Stimulated activated naive CD8-positive, alpha-beta T cell treated with anti-CD3 and anti-CD28 coated beads, Interleukin-15, Interleukin-2, amounts not matched to agents 100 ng/mL and 50 ng/mL, for 24 hours (primary cell): ENCODE measurements around the gene TRIL.

ENCODE experiments used
- H3K27ac Mint-ChIP-seq: one replicate; pipeline ENCODE4 v1.8.0; 2021; ENCODE audit warnings: mild to moderate bottlenecking, mixed read lengths
- H3K27me3 Mint-ChIP-seq: one replicate; pipeline ENCODE4 v1.8.0; 2021; ENCODE audit warnings: mixed read lengths
- H3K36me3 Mint-ChIP-seq: one replicate; pipeline ENCODE4 v1.8.0; 2021; ENCODE audit warnings: low read depth, mixed read lengths
- H3K4me1 Mint-ChIP-seq: one replicate; pipeline ENCODE4 v1.8.0; 2021; ENCODE audit warnings: low read depth, mixed read lengths
- H3K4me3 Mint-ChIP-seq: one replicate; pipeline ENCODE4 v1.8.0; 2021; ENCODE audit warnings: mild to moderate bottlenecking, mixed read lengths
- H3K9me3 Mint-ChIP-seq: one replicate; pipeline ENCODE4 v1.8.0; 2021; ENCODE audit warnings: mixed read lengths

Gene TRIL

GRCh38 chr7:28958235-28958979 is at the start of gene TRIL:
Gene TRIL (minus strand): TSS chr7:28958330. CDS start chr7:28958046, 284 bp downstream.
- H3K27ac Mint-ChIP-seq = no peak within 1 kb of the TSS
- H3K27me3 Mint-ChIP-seq = peaks cover 63% of the 10 kb centered on the region
- H3K9me3 Mint-ChIP-seq = no peaks in the 10 kb centered on the region
- H3K4me1 Mint-ChIP-seq = peaks cover 8% of the 10 kb centered on the region
- H3K4me3 Mint-ChIP-seq = no peak within 1 kb of the TSS
- no peaks in the 10 kb centered on the region for H3K36me3 Mint-ChIP-seq

GRCh38 chr7:29007127-29007526 is 49.0 kb upstream of the TRIL start:
- Mint-ChIP-seq H3K27me3 (peaks cover 12% of the 10 kb centered on the region), H3K4me3 (no peak overlapping the region), H3K4me1 (no peaks in the 10 kb centered on the region), H3K27ac (no peak overlapping the region), H3K36me3 (no peaks in the 10 kb centered on the region), H3K9me3 (no peaks in the 10 kb centered on the region)

DNA sequence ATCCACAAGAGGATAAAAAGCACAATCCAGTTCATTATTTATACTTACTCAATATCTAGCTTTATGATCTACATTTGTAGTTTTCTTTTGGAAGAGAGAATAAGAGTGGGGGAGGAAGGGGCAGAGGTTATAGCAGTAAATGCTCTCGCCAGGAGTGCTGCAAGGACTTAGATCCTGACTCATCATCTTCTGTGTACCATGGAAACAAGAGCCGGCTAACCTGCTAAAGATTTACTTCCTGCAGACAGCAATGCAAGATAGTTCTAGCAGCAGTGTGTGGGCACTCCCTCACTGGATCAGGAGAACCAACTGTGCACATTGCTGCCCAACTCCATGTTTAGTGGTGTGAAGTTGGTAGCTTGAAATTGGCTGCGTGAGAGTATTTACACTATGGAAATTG is 47.7 kb upstream of the TRIL start:
- Mint-ChIP-seq H3K4me1 (no peaks in the 10 kb centered on the region), H3K36me3 (no peaks in the 10 kb centered on the region), H3K27ac (no peak overlapping the region), H3K27me3 (peaks cover 12% of the 10 kb centered on the region), H3K4me3 (no peak overlapping the region), H3K9me3 (no peaks in the 10 kb centered on the region)

DNA sequence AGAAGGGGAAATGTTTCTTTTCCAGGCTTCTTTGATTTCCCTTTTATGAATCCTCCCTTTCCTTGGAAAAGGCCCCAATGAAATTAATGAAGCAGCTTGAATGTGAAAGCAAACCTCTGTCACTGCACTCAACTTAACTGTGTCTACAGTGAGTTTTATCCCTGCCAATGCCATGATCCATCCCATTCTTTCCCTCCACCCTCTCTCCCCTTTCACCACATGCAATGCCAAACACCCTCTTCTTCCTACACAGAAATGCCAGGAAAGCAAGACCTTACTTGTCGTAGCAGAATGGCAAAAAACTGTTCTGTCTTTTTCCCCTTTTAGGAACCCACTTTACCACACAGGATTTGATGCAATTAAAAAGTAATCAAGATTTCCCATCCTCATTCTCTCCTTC is 47.3 kb upstream of the TRIL start:
- Mint-ChIP-seq H3K4me1 (no peaks in the 10 kb centered on the region), H3K4me3 (no peak overlapping the region), H3K9me3 (no peaks in the 10 kb centered on the region), H3K27ac (no peak overlapping the region), H3K36me3 (no peaks in the 10 kb centered on the region), H3K27me3 (peaks cover 12% of the 10 kb centered on the region)

DNA sequence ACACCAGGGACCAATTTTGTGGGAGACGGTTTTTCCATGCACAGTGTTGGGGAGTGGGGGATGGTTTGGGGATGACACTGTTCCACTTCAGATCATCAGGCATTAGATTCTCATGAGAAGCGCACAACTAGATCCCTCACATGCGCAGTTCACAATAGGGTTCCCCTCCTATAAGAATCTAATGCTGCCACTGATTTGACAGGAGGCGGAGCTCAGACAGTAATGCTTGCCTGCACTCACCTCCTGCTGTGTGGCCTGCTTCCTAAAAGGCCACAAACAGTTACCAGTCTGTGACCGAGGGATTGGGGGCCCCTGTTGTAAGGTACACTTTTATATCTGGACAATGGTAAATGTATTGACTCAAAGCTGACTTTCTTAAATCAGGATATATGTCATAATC is 45.6 kb upstream of the TRIL start:
- Mint-ChIP-seq H3K4me1 (no peaks in the 10 kb centered on the region), H3K27me3 (peaks cover 17% of the 10 kb centered on the region), H3K9me3 (no peaks in the 10 kb centered on the region), H3K27ac (no peak overlapping the region), H3K36me3 (no peaks in the 10 kb centered on the region), H3K4me3 (no peak overlapping the region)

DNA sequence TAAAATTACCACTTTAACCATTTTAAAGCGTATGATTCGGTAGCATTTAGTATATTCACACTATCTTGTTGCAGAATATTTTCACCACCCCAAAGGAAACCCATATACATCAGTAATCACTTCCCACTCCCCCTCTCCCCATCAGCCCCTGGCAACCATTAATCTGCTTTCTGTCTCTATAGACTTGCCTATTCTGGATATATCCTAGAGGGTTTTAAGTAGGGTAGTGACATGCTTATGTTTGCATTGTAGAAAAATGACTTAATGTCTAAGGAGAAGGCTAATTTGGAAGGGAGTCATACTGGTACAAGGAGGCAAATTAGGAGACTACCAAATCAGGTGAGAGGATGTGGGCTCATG is 42.6 kb upstream of the TRIL start:
- H3K4me3 Mint-ChIP-seq = no peak overlapping the region
- H3K9me3 Mint-ChIP-seq = no peaks in the 10 kb centered on the region
- no peaks in the 10 kb centered on the region for H3K4me1 Mint-ChIP-seq
- H3K27me3 Mint-ChIP-seq = peaks cover 8% of the 10 kb centered on the region
- no peak overlapping the region for H3K27ac Mint-ChIP-seq
- H3K36me3 Mint-ChIP-seq = no peaks in the 10 kb centered on the region

- Mint-ChIP-seq H3K27me3 (peaks cover 10% of the 10 kb centered on the region), H3K9me3 (no peaks in the 10 kb centered on the region), H3K27ac (no peak overlapping the region), H3K4me1 (no peaks in the 10 kb centered on the region), H3K4me3 (no peak overlapping the region), H3K36me3 (no peaks in the 10 kb centered on the region)
These were observed 42.0 kb upstream of the TRIL start for GRCh38 chr7:28999895-29000716.

DNA sequence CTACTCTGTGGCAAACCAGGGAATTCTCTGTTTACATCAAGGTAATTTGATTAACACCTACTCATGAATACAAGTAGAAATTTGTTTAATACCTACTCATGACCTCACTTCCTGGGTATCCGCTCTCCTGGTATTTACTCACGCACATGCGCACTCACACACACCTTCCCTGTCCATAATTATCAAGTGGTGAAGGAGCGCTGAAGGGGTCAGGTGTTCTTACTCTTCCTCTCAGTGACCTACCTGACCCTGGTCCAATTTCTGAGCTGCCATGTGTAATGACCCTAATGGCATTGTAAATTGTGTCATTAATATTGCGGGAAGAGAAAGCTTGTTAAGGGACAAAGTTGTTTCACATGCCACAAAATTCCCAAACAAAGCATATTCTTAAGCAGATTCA is 41.3 kb upstream of the TRIL start:
- Mint-ChIP-seq H3K4me3 (no peak overlapping the region), H3K4me1 (no peaks in the 10 kb centered on the region), H3K27me3 (peaks cover 10% of the 10 kb centered on the region), H3K9me3 (no peaks in the 10 kb centered on the region), H3K36me3 (no peaks in the 10 kb centered on the region), H3K27ac (no peak overlapping the region)

DNA sequence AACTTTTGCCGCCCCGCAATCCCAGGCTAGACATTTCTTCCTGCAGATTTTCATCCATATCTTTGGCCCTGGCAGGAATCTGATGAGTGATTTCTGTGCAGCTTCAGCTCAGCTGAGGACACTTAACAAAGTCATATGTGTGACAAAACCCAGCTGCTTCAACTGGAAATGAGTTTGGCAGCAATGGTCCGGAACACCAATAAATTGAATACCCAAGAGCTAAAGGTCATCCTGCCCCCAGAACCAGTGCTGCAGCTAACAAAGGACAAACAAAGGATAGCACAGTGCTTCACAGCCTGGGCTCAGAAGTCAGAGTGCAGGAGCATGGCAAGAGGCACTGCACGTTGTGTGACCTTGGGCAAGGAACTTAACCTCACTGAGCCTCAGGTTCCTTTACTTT is 40.0 kb upstream of the TRIL start:
- Mint-ChIP-seq H3K27me3 (peaks cover 12% of the 10 kb centered on the region), H3K4me3 (no peak overlapping the region), H3K9me3 (no peaks in the 10 kb centered on the region), H3K36me3 (no peaks in the 10 kb centered on the region), H3K27ac (no peak overlapping the region), H3K4me1 (no peaks in the 10 kb centered on the region)

DNA sequence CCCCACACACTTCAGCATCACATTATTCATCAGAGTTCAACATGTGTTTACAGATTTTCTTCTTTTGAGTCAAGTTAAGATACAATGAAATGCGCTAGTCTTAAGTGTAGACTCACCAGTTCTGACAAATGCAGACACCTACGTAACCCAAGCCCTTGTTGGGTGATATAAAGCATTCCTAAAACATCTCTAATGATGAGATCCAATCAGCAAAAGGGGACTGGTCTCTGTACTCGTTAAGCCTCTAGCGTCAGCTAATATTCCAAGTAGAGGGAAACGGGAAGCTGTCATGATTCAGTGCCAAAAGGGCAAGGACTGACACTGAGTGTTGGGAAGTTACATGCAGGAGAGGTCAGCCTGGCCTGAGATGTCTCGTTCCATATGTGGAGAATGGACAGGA is 38.7 kb upstream of the TRIL start:
- no peaks in the 10 kb centered on the region for H3K4me1 Mint-ChIP-seq
- no peak overlapping the region for H3K27ac Mint-ChIP-seq
- H3K9me3 Mint-ChIP-seq = no peaks in the 10 kb centered on the region
- no peaks in the 10 kb centered on the region for H3K36me3 Mint-ChIP-seq
- H3K27me3 Mint-ChIP-seq = peaks cover 19% of the 10 kb centered on the region
- H3K4me3 Mint-ChIP-seq = no peak overlapping the region

DNA sequence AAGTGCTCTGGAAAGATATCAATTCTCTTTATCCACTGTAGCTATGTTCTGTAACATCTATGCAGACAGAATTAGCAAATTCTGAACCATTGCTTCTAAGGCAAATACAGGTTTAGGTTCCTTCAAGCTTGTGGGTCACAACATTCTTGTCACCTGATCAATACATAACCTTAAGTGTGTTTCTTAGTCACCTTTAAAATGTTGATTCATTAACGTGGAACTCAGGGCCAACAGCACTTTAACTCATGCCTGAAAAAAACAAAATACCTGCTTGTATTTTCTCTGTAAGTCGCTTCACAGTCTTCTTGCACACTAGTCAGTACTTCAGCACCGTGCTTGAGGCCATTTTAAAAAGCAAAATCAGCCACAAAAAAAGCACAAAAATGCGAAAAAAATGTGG is 35.2 kb upstream of the TRIL start:
- H3K27me3 Mint-ChIP-seq = peaks cover 14% of the 10 kb centered on the region
- H3K9me3 Mint-ChIP-seq = no peaks in the 10 kb centered on the region
- no peaks in the 10 kb centered on the region for H3K4me1 Mint-ChIP-seq
- H3K4me3 Mint-ChIP-seq = no peak overlapping the region
- H3K36me3 Mint-ChIP-seq = no peaks in the 10 kb centered on the region
- no peak overlapping the region for H3K27ac Mint-ChIP-seq

- H3K27ac Mint-ChIP-seq = no peak overlapping the region
- no peak overlapping the region for H3K4me3 Mint-ChIP-seq
These were observed 34.7 kb upstream of the TRIL start for GRCh38 chr7:28992798-28993197.

GRCh38 chr7:28990200-28990960 is 32.2 kb upstream of the TRIL start:
- H3K4me3 Mint-ChIP-seq = no peak overlapping the region
- H3K36me3 Mint-ChIP-seq = no peaks in the 10 kb centered on the region
- H3K27ac Mint-ChIP-seq = no peak overlapping the region

More at GRCh38 chr7:28992798-28993197, 34.7 kb upstream of the TRIL start:
- Mint-ChIP-seq H3K4me1 (no peaks in the 10 kb centered on the region), H3K36me3 (no peaks in the 10 kb centered on the region), H3K9me3 (no peaks in the 10 kb centered on the region), H3K27me3 (peaks cover 14% of the 10 kb centered on the region)

DNA sequence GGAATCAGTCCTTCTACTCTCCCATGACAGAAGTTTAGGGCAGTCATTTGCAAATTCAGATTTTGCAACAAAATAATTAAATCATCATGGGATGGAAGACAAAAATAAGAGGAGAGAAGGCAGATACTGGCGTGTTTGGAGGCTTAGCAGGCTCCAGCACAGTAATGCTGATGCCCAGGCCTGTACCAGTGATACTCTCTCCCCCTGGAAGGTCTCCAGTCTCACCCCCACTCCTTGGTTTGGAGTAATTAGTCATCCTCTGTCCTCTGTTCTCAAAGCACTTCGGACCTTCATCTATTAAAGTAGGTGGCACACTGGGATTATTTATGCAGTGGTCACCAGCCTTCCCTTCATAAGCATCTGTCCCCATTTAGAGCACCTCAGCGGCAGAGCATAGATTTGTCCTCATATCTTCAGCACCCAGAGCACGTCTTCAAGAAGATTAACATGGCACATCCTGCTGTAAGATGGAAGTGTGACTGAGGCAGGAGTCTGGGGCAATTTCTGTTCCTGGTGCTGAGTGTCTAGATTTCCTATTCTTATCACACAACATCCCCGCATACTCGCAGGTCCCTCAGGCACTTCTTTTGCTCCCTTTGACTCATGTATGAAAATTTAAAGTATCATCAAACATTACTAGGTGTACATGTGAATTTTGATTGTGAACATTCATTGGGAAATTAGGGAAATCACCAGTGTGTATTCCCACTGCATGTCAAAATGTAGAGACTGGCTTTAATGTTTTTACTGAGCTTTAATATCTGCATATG is 31.3 kb upstream of the TRIL start:
- Mint-ChIP-seq H3K4me3 (no peak overlapping the region), H3K4me1 (no peaks in the 10 kb centered on the region), H3K27ac (no peak overlapping the region), H3K27me3 (peaks cover 8% of the 10 kb centered on the region), H3K36me3 (no peaks in the 10 kb centered on the region), H3K9me3 (no peaks in the 10 kb centered on the region)

More at GRCh38 chr7:28990200-28990960, 32.2 kb upstream of the TRIL start:
- Mint-ChIP-seq H3K27me3 (peaks cover 11% of the 10 kb centered on the region), H3K4me1 (no peaks in the 10 kb centered on the region), H3K9me3 (no peaks in the 10 kb centered on the region)
